PC-9 (cell line): ENCODE measurements around the gene TBC1D8.

Source experiments
- EZH2 ChIP-seq: fragments of 200-600 bp; sonication (generic); IDR thresholded peaks from 2 replicates; pipeline ENCODE4 v1.8.0; 2017; ENCODE audit warnings: antibody characterized with exemption, low read depth
- TF ChIP-seq, protein P1 (sequence below): fragments of 200-600 bp; sonication (generic); conservative IDR thresholded peaks from 2 replicates; pipeline ENCODE4 v1.6.1; 2017; ENCODE audit warnings: mixed run types, antibody characterized with exemption, mild to moderate bottlenecking, moderate library complexity

DNA sequence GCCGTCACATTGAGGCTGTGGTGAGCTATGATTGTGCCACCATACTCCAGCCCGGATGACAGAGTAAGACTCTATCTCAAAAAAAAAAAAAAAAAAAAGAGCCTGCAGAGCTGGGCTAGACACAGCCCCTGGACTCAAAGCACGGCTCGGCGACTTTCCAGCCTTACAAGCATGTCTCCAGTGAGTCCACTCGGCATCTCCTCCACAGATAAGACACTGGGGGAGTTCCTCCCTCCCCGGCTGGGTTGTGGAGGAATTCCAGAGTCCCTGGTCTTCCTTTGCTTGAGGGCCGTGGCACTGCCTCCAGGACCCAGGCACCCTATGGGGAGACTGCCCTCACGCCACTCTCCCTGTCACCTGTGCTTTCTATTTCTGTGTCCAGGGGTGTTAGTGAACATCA is 180.0 kb downstream of the TBC1D8 start:
- TF ChIP-seq, protein P1, sequence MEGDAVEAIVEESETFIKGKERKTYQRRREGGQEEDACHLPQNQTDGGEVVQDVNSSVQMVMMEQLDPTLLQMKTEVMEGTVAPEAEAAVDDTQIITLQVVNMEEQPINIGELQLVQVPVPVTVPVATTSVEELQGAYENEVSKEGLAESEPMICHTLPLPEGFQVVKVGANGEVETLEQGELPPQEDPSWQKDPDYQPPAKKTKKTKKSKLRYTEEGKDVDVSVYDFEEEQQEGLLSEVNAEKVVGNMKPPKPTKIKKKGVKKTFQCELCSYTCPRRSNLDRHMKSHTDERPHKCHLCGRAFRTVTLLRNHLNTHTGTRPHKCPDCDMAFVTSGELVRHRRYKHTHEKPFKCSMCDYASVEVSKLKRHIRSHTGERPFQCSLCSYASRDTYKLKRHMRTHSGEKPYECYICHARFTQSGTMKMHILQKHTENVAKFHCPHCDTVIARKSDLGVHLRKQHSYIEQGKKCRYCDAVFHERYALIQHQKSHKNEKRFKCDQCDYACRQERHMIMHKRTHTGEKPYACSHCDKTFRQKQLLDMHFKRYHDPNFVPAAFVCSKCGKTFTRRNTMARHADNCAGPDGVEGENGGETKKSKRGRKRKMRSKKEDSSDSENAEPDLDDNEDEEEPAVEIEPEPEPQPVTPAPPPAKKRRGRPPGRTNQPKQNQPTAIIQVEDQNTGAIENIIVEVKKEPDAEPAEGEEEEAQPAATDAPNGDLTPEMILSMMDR = no peak
- TF ChIP-seq EZH2 = no peak
